Measurements from ENCODE around the gene NSD2. TPM values are rescaled to one million over a fixed set of nuclear protein-coding genes. Genes with fewer than 3 reads are reported as not detected.

Gene NSD2
- total and polyA plus RNA-seq, 3 donors from 2014 or later = 108 to 144 (median 124) TPM

GRCh38 chr4:1830642-1831228 is 40.5 kb upstream of the NSD2 start:
- Histone ChIP-seq H3K27me3 (no peaks in the 10 kb centered on the region), H3K36me3 (ENCODE audit: low read depth, missing control alignments) (no peaks in the 10 kb centered on the region), H3K9me3 (no peaks in the 10 kb centered on the region), H3K4me1 (peaks cover 8% of the 10 kb centered on the region), H3K27ac (no peak overlapping the region), H3K4me3 (no peak overlapping the region)
- WGBS, 2 donors = 92% methylated on average over 8 of the region's 8 CpGs
- no peak for DNase-seq
- intact Hi-C loops (cut with DNase I; ENCODE audit: low total_unique reads) = no loop called here
- TF ChIP-seq CTCF (IDR thresholded peaks at IDR 0.05) (no peak), POLR2A (IDR thresholded peaks at IDR 0.05) (no peak)

GRCh38 chr4:1831331-1831730 is 39.9 kb upstream of the NSD2 start:
- Histone ChIP-seq H3K4me1 (peaks cover 8% of the 10 kb centered on the region), H3K36me3 (ENCODE audit: low read depth, missing control alignments) (no peaks in the 10 kb centered on the region), H3K4me3 (no peak overlapping the region), H3K27ac (no peak overlapping the region), H3K9me3 (no peaks in the 10 kb centered on the region), H3K27me3 (no peaks in the 10 kb centered on the region)
- DNase-seq = no peak
- TF ChIP-seq POLR2A (IDR thresholded peaks at IDR 0.05) (no peak), CTCF (IDR thresholded peaks at IDR 0.05) (no peak)
- WGBS, 2 donors = 86 to 93% methylated on average over 2 to 8 of the region's 8 CpGs
- intact Hi-C loops (cut with DNase I; ENCODE audit: low total_unique reads) = no loop called here

GRCh38 chr4:1832690-1833089 is 38.5 kb upstream of the NSD2 start:
- intact Hi-C loops (cut with DNase I; ENCODE audit: low total_unique reads) = no loop called here
- Histone ChIP-seq H3K9me3 (no peaks in the 10 kb centered on the region), H3K4me1 (peaks cover 8% of the 10 kb centered on the region), H3K4me3 (no peak overlapping the region), H3K27ac (no peak overlapping the region), H3K36me3 (ENCODE audit: low read depth, missing control alignments) (no peaks in the 10 kb centered on the region), H3K27me3 (no peaks in the 10 kb centered on the region)
- WGBS, 2 donors = 89 to 90% methylated on average over 18 of the region's 18 CpGs
- TF ChIP-seq POLR2A (IDR thresholded peaks at IDR 0.05) = no peak
- TF ChIP-seq CTCF (IDR thresholded peaks at IDR 0.05) = no peak
- DNase-seq = no peak

- Histone ChIP-seq H3K27ac (peak overlapping the region; percentile 71 to 76), H3K9me3 (no peaks in the 10 kb centered on the region), H3K36me3 (ENCODE audit: low read depth, missing control alignments) (no peaks in the 10 kb centered on the region), H3K27me3 (no peaks in the 10 kb centered on the region), H3K4me1 (peaks cover 8% of the 10 kb centered on the region), H3K4me3 (no peak overlapping the region)
- no peak for DNase-seq
- 88 to 90% methylated on average over 2 to 14 of the region's 14 CpGs for WGBS, 2 donors
- intact Hi-C loops (cut with DNase I; ENCODE audit: low total_unique reads) = no loop called here
- no peak for TF ChIP-seq POLR2A (IDR thresholded peaks at IDR 0.05)
- TF ChIP-seq CTCF (IDR thresholded peaks at IDR 0.05) = no peak
Measured at GRCh38 chr4:1833307-1834046, 37.7 kb upstream of the NSD2 start.

Measured in testis (tissue), 3 donors.